Liver (tissue), 3 donors: ENCODE results near the gene ITFG1.

Source experiments
- CTCF ChIP-seq: fragments of 150-350 bp; IDR thresholded peaks from 2 replicates; pipeline ENCODE4 v1.5.1; 2017; ENCODE audit warnings: improper control_type of control experiment, low read depth, low read length; ENCODE audit not compliant: missing input control
- HNF4G ChIP-seq: IDR thresholded peaks from 2 replicates; pipeline ENCODE4 v1.6.1; 2016; ENCODE audit warnings: antibody characterized with exemption
- RAD21 ChIP-seq, 2 donors: IDR thresholded peaks; 2 replicates each; pipeline ENCODE4 v1.6.1; 2016; ENCODE audit warnings: antibody characterized with exemption in 2 of 2, mild to moderate bottlenecking in 2 of 2
- REST ChIP-seq: IDR thresholded peaks from 2 replicates; pipeline ENCODE4 v1.6.1; 2016; ENCODE audit warnings: antibody characterized with exemption, mild to moderate bottlenecking
- SP1 ChIP-seq: IDR thresholded peaks from 2 replicates; pipeline ENCODE4 v1.6.1; 2018; ENCODE audit warnings: antibody characterized with exemption, mild to moderate bottlenecking
- TAF1 ChIP-seq: conservative IDR thresholded peaks from 2 replicates; pipeline ENCODE4 v1.6.1; 2016; ENCODE audit warnings: antibody characterized with exemption, mild to moderate bottlenecking
- donor health status: healthy.
- donor health status: healthy.

GRCh38 chr16:47236716-47237115 is 224.1 kb downstream of the ITFG1 start:
- no peak for TF ChIP-seq CTCF
- no peak for TF ChIP-seq RAD21 (IDR thresholded peaks at IDR 0.05)
- TF ChIP-seq SP1: no peak
- TF ChIP-seq REST: no peak
- no peak for TF ChIP-seq HNF4G
- TF ChIP-seq TAF1: no peak
